Hair follicle dermal papilla cell (primary cell): ENCODE measurements around the gene BASP1. TPM values are rescaled to one million over a fixed set of nuclear protein-coding genes. Genes with fewer than 3 reads are reported as not detected.

Experiments
- small RNA-seq: library from RNA; depleted of rRNA; stranded (forward); fragments of <200 nt; gene quantifications from one replicate; pipeline ENCODE3, GENCODE V24; 2012
- total RNA-seq: library from RNA; depleted of rRNA; stranded (reverse); fragments of >200 nt; gene quantifications from 2 replicates; pipeline ENCODE4 v1.2.3, GENCODE V29; 2012

Gene BASP1
- 128 and 133 TPM in 2 replicates for total RNA-seq

GRCh38 chr5:17217493-17218352 lies at the start of gene BASP1:
BASP1 (plus strand) TSS chr5:17217631; CDS start chr5:17275217, 57,586 bp downstream.

Small RNA genes lying within 50 kb of the gene (small RNA-seq; reads per million reads assigned to genes)
- not detected for gene RNU6-1003P
